ENCODE results near the gene TRPV3. TPM values are rescaled to one million over a fixed set of nuclear protein-coding genes. Genes with fewer than 3 reads are reported as not detected.

The TRPV3 gene
- total RNA-seq, 1 experiment from 2014 or later, result 0.35 TPM

DNA sequence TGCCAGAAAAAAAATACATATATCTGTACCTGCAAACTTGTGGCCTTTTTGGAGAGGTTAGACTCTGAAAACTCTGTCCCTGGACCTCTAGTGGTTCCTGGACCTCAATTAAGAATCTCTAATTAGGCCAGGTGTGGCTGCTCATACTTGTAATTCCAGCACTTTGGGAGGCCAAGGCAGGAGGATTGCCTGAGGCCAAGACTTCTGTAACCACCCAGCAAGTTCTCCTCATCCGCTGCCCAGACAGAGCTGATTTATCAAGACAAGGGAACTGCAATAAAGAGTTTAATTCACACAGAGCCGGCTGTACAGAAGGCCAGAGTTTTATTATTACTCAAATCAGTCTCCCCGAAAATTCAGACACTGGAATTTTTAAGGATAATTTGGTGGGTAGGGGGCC is 77.6 kb downstream of the TRPV3 start:
- ChIA-PET CTCF (no interaction called here), POLR2A (no interaction called here)
- no peaks in the 10 kb centered on the region for H3K9me3 Mint-ChIP-seq
- H3K4me3 Mint-ChIP-seq, result no peak overlapping the region
- H3K27ac Mint-ChIP-seq, result no peak overlapping the region
- ATAC-seq (no peak), DNase-seq (ENCODE audit: low spot score) (no peak)
- H3K36me3 Mint-ChIP-seq, result no peaks in the 10 kb centered on the region
- no peak for TF ChIP-seq SMAD3 (CRISPR knock-in tag; IDR thresholded peaks at IDR 0.05; ENCODE audit: borderline replicate concordance)
- no peak for TF ChIP-seq NR1H2 (CRISPR knock-in tag; IDR thresholded peaks at IDR 0.05)
- TF ChIP-seq, protein P1, sequence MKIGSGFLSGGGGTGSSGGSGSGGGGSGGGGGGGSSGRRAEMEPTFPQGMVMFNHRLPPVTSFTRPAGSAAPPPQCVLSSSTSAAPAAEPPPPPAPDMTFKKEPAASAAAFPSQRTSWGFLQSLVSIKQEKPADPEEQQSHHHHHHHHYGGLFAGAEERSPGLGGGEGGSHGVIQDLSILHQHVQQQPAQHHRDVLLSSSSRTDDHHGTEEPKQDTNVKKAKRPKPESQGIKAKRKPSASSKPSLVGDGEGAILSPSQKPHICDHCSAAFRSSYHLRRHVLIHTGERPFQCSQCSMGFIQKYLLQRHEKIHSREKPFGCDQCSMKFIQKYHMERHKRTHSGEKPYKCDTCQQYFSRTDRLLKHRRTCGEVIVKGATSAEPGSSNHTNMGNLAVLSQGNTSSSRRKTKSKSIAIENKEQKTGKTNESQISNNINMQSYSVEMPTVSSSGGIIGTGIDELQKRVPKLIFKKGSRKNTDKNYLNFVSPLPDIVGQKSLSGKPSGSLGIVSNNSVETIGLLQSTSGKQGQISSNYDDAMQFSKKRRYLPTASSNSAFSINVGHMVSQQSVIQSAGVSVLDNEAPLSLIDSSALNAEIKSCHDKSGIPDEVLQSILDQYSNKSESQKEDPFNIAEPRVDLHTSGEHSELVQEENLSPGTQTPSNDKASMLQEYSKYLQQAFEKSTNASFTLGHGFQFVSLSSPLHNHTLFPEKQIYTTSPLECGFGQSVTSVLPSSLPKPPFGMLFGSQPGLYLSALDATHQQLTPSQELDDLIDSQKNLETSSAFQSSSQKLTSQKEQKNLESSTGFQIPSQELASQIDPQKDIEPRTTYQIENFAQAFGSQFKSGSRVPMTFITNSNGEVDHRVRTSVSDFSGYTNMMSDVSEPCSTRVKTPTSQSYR (CRISPR knock-in tag; IDR thresholded peaks at IDR 0.05), result no peak
- TF ChIP-seq NFATC4 (CRISPR knock-in tag; IDR thresholded peaks at IDR 0.05), result no peak
- TF ChIP-seq HMGA2 (CRISPR knock-in tag; IDR thresholded peaks at IDR 0.05), result no peak
- TF ChIP-seq ZNF396 (CRISPR knock-in tag; IDR thresholded peaks at IDR 0.05; ENCODE audit: borderline replicate concordance), result no peak
- TF ChIP-seq, protein P2, sequence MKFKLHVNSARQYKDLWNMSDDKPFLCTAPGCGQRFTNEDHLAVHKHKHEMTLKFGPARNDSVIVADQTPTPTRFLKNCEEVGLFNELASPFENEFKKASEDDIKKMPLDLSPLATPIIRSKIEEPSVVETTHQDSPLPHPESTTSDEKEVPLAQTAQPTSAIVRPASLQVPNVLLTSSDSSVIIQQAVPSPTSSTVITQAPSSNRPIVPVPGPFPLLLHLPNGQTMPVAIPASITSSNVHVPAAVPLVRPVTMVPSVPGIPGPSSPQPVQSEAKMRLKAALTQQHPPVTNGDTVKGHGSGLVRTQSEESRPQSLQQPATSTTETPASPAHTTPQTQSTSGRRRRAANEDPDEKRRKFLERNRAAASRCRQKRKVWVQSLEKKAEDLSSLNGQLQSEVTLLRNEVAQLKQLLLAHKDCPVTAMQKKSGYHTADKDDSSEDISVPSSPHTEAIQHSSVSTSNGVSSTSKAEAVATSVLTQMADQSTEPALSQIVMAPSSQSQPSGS (CRISPR knock-in tag; IDR thresholded peaks at IDR 0.05; ENCODE audit: borderline replicate concordance, low read depth), result no peak
- TF ChIP-seq, protein P3, sequence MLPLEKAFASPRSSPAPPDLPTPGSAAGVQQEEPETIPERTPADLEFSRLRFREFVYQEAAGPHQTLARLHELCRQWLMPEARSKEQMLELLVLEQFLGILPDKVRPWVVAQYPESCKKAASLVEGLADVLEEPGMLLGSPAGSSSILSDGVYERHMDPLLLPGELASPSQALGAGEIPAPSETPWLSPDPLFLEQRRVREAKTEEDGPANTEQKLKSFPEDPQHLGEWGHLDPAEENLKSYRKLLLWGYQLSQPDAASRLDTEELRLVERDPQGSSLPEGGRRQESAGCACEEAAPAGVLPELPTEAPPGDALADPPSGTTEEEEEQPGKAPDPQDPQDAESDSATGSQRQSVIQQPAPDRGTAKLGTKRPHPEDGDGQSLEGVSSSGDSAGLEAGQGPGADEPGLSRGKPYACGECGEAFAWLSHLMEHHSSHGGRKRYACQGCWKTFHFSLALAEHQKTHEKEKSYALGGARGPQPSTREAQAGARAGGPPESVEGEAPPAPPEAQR (CRISPR knock-in tag; IDR thresholded peaks at IDR 0.05), result no peak
- no peak for TF ChIP-seq NFE2L1 (CRISPR knock-in tag; IDR thresholded peaks at IDR 0.05)
- TF ChIP-seq, protein P4, sequence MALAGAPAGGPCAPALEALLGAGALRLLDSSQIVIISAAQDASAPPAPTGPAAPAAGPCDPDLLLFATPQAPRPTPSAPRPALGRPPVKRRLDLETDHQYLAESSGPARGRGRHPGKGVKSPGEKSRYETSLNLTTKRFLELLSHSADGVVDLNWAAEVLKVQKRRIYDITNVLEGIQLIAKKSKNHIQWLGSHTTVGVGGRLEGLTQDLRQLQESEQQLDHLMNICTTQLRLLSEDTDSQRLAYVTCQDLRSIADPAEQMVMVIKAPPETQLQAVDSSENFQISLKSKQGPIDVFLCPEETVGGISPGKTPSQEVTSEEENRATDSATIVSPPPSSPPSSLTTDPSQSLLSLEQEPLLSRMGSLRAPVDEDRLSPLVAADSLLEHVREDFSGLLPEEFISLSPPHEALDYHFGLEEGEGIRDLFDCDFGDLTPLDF (CRISPR knock-in tag; IDR thresholded peaks at IDR 0.05), result no peak
- TF ChIP-seq, protein P5, sequence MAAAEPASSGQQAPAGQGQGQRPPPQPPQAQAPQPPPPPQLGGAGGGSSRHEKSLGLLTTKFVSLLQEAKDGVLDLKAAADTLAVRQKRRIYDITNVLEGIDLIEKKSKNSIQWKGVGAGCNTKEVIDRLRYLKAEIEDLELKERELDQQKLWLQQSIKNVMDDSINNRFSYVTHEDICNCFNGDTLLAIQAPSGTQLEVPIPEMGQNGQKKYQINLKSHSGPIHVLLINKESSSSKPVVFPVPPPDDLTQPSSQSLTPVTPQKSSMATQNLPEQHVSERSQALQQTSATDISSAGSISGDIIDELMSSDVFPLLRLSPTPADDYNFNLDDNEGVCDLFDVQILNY (CRISPR knock-in tag; IDR thresholded peaks at IDR 0.05), result no peak
- no peaks in the 10 kb centered on the region for H3K27me3 Mint-ChIP-seq (ENCODE audit: low read depth)
- H3K4me1 Mint-ChIP-seq, result peaks cover 53% of the 10 kb centered on the region

DNA sequence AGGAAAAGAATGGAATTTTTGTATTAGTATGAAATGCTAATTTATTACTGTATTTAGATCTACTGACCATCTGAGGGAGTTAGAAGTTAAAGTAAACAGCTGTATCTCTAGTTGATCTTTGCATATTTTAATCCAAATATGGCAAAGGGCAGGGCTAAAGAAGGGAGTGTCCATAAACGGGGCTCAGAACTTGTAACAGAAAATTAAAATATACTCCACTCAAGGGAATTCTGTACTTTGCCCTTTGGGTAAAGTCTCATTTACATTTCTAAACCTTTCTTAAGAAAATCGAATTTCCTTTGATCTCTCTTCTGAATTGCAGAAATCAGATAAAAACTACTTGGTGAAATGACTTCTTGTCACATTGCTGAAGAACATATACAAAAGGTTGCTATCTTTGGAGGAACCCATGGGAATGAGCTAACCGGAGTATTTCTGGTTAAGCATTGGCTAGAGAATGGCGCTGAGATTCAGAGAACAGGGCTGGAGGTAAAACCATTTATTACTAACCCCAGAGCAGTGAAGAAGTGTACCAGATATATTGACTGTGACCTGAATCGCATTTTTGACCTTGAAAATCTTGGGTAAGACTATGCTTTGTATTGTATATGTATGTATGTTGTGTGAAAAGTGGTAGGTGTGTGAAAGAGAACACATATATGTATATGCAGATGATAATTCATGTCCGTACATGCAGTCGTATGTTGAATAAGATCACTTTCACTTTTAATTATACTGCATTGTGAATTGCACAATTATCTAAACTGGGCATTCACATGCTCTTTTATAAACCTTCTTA is 81.6 kb downstream of the TRPV3 start, which contains the start of gene ASPA:
TSS of gene ASPA (plus strand) at position 186 of the 799 bp plus-strand sequence. CDS start at position 349, 163 bp downstream.
- DNase-seq (ENCODE audit: low spot score), result no peak
- no peak within 1 kb of the TSS for H3K4me3 Mint-ChIP-seq
- CTCF ChIA-PET, result no interaction called here
- TF ChIP-seq ZNF263 (CRISPR knock-in tag; IDR thresholded peaks at IDR 0.05; ENCODE audit: low read depth), result no peak
- TF ChIP-seq ZNF671 (CRISPR knock-in tag; IDR thresholded peaks at IDR 0.05), result no peak
- TF ChIP-seq JUN (CRISPR knock-in tag; IDR thresholded peaks at IDR 0.05), result no peak
- TF ChIP-seq FOXJ3 (CRISPR knock-in tag; IDR thresholded peaks at IDR 0.05; ENCODE audit: borderline replicate concordance), result no peak
- TF ChIP-seq, protein P6, sequence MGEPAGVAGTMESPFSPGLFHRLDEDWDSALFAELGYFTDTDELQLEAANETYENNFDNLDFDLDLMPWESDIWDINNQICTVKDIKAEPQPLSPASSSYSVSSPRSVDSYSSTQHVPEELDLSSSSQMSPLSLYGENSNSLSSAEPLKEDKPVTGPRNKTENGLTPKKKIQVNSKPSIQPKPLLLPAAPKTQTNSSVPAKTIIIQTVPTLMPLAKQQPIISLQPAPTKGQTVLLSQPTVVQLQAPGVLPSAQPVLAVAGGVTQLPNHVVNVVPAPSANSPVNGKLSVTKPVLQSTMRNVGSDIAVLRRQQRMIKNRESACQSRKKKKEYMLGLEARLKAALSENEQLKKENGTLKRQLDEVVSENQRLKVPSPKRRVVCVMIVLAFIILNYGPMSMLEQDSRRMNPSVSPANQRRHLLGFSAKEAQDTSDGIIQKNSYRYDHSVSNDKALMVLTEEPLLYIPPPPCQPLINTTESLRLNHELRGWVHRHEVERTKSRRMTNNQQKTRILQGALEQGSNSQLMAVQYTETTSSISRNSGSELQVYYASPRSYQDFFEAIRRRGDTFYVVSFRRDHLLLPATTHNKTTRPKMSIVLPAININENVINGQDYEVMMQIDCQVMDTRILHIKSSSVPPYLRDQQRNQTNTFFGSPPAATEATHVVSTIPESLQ (CRISPR knock-in tag; IDR thresholded peaks at IDR 0.05), result no peak
- TF ChIP-seq, protein P7, sequence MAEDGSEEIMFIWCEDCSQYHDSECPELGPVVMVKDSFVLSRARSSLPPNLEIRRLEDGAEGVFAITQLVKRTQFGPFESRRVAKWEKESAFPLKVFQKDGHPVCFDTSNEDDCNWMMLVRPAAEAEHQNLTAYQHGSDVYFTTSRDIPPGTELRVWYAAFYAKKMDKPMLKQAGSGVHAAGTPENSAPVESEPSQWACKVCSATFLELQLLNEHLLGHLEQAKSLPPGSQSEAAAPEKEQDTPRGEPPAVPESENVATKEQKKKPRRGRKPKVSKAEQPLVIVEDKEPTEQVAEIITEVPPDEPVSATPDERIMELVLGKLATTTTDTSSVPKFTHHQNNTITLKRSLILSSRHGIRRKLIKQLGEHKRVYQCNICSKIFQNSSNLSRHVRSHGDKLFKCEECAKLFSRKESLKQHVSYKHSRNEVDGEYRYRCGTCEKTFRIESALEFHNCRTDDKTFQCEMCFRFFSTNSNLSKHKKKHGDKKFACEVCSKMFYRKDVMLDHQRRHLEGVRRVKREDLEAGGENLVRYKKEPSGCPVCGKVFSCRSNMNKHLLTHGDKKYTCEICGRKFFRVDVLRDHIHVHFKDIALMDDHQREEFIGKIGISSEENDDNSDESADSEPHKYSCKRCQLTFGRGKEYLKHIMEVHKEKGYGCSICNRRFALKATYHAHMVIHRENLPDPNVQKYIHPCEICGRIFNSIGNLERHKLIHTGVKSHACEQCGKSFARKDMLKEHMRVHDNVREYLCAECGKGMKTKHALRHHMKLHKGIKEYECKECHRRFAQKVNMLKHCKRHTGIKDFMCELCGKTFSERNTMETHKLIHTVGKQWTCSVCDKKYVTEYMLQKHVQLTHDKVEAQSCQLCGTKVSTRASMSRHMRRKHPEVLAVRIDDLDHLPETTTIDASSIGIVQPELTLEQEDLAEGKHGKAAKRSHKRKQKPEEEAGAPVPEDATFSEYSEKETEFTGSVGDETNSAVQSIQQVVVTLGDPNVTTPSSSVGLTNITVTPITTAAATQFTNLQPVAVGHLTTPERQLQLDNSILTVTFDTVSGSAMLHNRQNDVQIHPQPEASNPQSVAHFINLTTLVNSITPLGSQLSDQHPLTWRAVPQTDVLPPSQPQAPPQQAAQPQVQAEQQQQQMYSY (CRISPR knock-in tag; IDR thresholded peaks at IDR 0.05), result no peak
- TF ChIP-seq, protein P8, sequence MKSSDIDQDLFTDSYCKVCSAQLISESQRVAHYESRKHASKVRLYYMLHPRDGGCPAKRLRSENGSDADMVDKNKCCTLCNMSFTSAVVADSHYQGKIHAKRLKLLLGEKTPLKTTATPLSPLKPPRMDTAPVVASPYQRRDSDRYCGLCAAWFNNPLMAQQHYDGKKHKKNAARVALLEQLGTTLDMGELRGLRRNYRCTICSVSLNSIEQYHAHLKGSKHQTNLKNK (CRISPR knock-in tag; IDR thresholded peaks at IDR 0.05), result no peak

More for the DNA sequence above, 81.6 kb downstream of the TRPV3 start, which contains the start of gene ASPA:
- no peak for ATAC-seq
- Mint-ChIP-seq H3K9me3 (no peaks in the 10 kb centered on the region), H3K4me1 (peaks cover 23% of the 10 kb centered on the region), H3K27me3 (ENCODE audit: low read depth) (no peaks in the 10 kb centered on the region), H3K36me3 (no peaks in the 10 kb centered on the region), H3K27ac (no peak within 1 kb of the TSS; the same call in 1 of the 2 replicates)
- POLR2A ChIA-PET, result no interaction called here
